ENCODE data around the gene NID1. TPM values are rescaled to one million over a fixed set of nuclear protein-coding genes. Genes with fewer than 3 reads are reported as not detected.
A peak's percentile ranks its signal among the peaks of the same experiment; 100 is the strongest.
"Not testable (repeated sequence)": the region's sequence is repeated elsewhere in the genome, so short reads cannot be mapped to it uniquely, and the experiment has no call there.

The NID1 gene
- total RNA-seq, 1 donor from 2014 or later = 175 TPM

DNA sequence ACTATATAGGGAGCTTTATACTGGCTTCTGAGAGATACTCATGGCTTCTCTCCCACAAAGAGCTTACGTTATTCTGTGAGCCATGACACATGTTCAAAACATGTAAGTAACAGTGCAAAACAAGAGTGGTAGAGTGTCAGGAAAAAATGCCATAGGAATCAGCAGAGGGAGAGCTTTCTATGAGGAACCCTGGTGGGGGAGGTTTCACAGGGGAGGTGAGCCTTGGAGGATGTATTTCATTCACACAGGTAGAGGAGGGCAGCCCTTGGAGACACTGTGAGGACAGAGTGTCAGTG is 125.5 kb downstream of the NID1 start:
- DNase-seq (ENCODE audit: low read depth in 2 of 2) = no peak

DNA sequence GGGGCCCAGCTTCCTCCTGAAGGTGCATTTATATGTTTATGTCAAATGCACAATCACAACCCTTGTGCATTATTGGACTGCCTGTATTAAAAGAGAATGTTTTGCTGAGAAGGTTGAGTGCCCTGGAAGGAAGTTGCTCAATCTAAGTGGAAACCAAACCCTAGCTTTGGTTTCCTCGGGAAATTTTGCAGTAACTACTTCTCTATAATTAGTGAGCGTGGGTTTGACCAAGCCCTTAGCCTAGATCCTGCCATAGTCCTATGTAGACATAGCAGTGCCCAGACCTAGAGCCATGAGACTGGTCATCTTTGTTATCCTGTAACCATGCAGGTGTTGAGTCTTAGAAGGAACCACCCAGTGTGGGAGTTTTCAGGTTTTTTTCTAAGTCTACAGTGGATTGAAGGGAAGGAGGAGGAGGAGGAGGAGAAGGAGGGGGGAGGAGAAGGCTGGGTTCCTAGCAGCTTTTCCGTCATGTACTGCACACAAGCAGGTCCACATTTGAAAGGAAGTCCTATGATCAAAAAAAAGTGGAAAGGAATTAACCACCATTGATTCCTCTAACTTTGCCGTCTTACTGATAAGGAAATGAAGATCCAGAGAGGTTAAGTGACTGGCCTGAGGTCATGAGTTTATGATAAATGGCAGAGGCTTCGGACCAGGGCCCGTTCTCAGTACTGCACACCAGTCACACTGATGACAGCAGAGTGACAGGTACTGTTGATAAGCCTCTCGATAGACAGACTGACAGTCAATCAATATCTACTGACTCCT is 126.0 kb downstream of the NID1 start:
- peak; percentile 56 to 58 for DNase-seq (ENCODE audit: low read depth in 2 of 2)

DNA sequence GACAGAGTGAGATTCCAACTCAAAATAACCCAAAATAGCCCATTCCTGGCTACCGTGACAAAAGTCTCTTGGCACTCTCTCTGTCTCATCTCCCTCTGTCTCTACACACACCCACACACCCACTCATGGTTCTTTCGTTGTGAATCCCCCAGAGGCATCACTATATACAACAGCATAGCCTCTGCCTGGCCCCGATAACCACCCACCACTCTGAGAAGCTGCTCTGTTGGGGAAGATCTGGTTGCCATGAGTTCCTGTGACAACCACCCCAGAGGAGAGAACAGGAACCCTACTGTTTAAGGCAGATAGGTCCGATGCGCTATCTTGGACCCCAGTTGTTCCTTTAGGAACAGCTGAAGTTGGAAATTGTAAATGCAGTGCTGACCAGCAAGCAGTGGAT is 127.8 kb downstream of the NID1 start:
- no peak for DNase-seq (ENCODE audit: low read depth in 2 of 2)

DNA sequence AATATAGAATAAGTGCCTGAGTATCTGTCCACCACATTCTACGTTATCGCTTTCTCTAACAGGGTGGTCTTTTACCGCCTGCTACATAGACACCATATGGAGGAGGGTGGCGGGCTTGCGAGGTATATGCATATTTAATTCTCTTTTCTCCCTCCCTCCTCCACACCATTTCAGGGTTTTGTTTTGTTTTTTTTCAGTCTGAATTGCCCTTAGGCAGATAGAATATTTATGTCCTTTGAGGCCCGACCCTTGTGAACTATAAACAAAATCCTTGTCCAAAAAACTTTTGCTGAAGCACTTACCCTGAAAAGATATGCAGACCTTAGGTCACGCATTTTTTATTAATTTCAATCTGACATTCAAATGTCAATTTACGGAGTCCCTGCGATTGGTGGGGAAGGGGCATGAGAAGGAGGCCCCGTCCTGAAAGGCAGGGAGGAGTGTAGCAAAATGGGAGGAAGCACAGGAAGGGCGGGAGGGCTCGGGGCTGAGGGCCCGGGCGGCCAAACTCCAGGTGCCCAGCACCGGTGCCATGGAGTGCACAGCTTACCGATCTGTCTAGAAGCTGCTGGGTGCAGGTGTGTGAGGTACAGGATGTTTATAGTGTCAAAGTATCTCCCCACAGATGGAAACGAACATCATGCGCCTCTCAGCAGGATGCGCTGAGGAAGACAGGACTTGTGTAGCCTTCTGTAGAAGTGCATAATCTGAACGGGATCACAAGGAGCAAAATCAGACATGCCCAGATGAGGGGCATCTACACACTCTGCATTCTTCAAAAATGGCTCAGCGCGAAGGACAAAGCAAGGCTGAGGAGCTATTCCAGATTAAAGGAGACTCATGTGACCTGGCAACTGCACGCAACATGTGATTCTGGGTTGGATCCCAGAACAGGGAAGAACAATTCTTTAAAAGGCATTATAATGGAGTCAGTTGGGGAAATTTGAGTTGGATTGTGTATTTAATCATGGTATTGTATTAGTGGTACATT is 129.4 kb downstream of the NID1 start:
- no peak for DNase-seq (ENCODE audit: low read depth in 2 of 2)

DNA sequence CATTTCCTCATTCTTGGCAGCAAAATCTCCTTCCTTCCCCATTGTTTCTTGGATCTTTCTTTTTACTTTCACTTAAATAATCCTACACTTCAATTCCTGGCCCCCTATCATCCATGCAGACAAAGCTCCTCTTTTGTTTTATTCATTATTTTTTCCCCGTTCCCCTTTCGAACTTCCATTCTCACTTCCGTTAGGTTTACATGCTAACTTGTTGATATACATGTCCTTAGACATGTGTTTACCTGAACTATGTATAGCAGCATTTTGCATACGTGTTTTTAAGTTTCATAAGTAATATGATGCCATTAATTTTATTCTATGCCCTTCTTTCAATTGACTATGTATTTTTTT is 131.1 kb downstream of the NID1 start:
- no peak for DNase-seq (ENCODE audit: low read depth in 2 of 2)

DNA sequence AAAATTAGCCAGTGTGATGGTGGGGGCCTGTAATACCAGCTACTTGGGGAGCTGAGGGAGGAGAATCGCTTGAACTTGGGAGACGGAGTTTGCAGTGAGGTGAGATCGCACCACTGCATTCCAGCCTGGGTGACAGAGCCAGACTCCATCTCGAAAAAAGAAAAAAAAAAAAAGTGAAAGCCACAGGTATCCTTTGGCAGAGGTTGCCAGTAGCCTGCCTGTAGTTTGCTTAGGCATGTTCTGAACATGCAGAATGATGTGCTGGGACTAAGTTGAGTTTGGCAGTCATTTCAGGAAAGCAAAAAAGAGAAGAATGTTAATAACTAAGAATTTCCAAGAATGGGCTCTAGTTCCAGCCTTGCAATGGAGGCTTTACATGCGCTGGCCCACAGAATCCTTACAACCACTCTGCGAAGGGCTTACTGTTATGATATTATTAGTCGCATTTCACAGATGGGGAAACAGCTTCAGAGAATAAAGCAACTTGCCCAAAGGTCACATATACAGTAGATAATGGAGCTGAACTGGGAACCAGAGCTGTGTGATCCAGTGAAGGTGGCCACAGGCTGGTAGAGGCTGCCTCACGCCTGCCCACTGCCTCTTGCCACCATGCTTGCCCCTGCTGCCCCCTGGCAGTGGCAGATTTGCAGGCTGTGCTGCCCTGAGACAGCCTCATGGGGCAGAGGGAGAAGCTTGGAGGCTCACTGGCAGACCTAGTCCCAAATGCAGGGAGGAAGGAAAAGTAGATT is 131.7 kb downstream of the NID1 start:
- DNase-seq (ENCODE audit: low read depth in 2 of 2) = no peak

DNA sequence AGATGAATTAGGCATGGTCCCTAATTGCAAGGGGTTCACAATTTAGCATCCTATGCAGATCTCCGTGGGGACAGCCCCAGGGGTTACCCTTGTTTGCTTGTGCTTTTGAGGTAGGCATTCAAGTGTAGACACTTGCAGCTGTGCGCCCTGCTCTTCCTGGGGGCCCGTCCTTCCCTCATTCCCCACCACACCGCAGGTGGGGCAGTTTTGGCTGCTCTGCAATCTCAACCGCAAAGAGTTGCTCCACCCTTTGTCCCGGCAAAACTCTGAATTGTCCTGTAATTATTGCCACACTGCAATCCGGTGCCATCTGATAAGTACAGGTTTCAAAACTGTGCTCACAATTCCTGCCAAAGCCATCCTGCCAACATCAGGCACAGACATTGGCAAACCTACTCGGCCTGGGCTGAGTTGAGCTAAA is 132.8 kb downstream of the NID1 start:
- DNase-seq (ENCODE audit: low read depth in 2 of 2) = no peak

DNA sequence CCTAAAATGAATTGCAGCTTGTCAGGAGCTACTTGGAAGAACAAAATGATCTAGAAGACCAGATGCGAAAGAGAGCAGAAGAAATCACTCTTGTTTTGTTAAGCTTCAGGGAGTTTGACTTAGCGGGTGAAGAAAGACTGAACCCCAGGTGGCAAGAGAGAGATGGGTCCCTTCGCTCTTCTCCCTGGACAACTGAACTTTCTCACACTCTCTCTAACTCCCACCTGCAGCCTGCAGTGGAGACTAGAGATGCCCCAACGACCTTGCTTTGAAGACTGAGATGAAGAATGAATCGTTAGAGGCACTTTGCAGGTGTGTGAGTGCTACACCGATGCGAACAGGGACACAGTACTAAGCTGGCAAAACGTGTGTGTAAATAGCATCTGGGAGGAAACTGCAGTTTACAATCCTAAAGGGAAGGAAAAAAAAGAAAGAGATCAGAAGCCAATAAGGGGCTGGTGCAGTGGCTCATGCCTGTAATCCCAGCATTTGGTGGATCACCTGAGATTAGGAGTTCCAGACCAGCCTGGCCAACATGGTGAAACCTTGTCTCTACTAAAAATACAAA is 133.6 kb downstream of the NID1 start:
- no peak for DNase-seq (ENCODE audit: low read depth in 2 of 2)

DNA sequence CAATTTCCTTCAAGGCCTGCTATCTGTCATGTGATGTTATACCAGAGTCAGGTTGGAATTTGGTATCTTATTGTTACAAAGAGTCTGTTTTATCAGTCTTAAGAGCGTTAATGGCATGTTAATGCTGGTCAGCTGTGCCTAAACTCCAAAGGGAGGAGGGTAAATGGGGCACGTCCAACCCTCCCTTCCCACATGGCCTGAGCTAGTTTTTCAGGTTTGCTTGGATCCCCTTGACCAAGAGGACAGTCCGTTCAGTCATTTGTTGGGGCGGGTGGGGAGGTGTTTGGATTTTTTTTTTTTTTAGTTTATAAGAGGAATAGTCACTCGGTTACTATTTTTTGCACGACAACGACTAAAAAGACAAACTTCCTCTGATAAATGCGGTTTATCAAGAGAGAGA is 134.3 kb downstream of the NID1 start:
- no peak for DNase-seq (ENCODE audit: low read depth in 2 of 2)

DNA sequence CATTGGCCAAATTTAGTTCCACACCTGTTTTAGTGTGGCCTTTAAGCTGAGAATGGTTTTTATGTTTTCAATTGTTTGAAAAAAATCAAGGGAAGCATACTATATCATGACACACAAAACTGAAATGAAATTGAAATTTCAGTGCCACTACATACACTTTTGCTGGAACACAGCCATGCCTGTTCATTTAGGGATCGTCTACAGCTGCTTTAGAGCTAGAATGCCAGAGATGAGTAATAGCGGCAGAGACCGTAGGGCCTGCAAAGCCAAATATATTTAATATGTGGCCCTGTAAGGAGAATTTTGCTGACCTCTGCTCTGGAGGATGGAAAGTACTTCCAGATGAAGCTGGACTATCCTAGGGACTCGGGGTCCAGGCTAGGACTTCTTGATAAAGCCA is 135.7 kb downstream of the NID1 start:
- no peak for DNase-seq (ENCODE audit: low read depth in 2 of 2)

DNA sequence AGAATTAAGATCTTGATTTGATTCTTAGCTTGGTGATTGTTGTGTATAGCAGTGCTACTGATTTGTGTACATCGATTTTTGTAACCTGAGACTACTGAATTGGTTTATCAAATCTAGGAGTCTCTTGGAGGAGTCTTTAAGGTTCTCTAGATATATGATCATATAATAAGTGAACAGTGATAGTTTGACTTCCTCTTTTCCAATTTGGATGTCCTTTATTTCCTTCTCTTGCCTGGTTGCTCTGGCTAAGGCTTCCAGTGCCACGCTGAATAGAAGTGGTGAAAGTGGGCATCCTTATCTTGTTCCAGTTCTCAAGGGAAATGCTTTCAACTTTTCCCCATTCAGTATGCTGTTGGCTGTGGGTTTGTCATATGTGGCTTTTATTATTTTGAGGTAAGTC is 136.7 kb downstream of the NID1 start:
- DNase-seq (ENCODE audit: low read depth in 2 of 2) = no peak

DNA sequence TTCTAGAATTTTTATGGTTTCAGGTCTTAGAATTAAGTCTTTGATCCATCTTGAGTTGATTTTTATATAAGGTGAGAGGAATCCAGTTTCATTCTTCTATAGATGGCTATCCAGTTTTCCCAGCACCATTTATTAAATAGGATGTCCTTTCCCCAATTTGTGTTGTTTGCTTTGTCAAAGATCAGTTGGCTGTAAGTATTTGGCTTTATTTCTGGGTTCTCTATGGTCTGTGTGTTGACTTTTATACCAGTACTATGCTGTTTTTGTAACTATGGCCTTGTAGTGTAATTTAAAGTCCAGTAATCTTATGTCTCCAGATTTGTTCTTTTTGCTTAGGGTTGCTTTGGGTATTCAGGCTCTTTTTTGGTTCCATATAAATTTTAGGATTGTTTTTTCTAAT is 137.3 kb downstream of the NID1 start:
- not testable (repeated sequence) for DNase-seq (ENCODE audit: low read depth in 2 of 2)

Other genes with a start within 250 kb of the NID1 start
- 10.3 and 15.4 TPM in 2 replicates for gene LYST, start 198.2 kb downstream of the NID1 start, total RNA-seq
- gene GPR137B, start 77.4 kb upstream of the NID1 start, total RNA-seq = 4.9 and 10.0 TPM in 2 replicates
- gene ERO1B, start 216.9 kb upstream of the NID1 start, total RNA-seq = 3.7 and 4.0 TPM in 2 replicates

Measured in dermis microvascular lymphatic vessel endothelial cell (primary cell).